SIG-M5 (cell line): ENCODE results near the gene UBE3A.

ENCODE experiments used
- DNase-seq: peaks from one replicate; lab custom pipeline; 2025; lab: John Stamatoyannopoulos, UW

Gene UBE3A

GRCh38 chr15:25331404-25331803, 107.4 kb downstream of the UBE3A start:
- no peak for DNase-seq

- DNase-seq, result no peak
These were observed 109.1 kb downstream of the UBE3A start for GRCh38 chr15:25329696-25330095.

GRCh38 chr15:25327686-25328085, 111.1 kb downstream of the UBE3A start:
- no peak for DNase-seq

GRCh38 chr15:25325187-25325586, 113.6 kb downstream of the UBE3A start:
- no peak for DNase-seq

- no peak for DNase-seq
These were observed 115.4 kb downstream of the UBE3A start for GRCh38 chr15:25323420-25323819.

- DNase-seq, result no peak
These were observed 151.0 kb downstream of the UBE3A start for GRCh38 chr15:25287823-25288222.
